ENCODE data around the gene FMNL1. TPM values are rescaled to one million over a fixed set of nuclear protein-coding genes. Genes with fewer than 3 reads are reported as not detected.

Gene FMNL1
- 0.10 and 0.33 TPM in 2 replicates for total RNA-seq

GRCh38 chr17:45221081-45222013 lies at the start of gene FMNL1:
TSS of gene FMNL1 (plus strand) at chr17:45221885. CDS start at chr17:45222125, 240 bp downstream.

GRCh38 chr17:45261577-45262515 lies 40.2 kb downstream of the FMNL1 start, which contains the start of gene SPATA32:
TSS of gene SPATA32 (minus strand) at chr17:45262094. CDS start at chr17:45262016, 78 bp downstream.

Other genes with a start within 250 kb of the FMNL1 start
- gene DCAKD, start 170.3 kb upstream of the FMNL1 start, total RNA-seq = 41.4 and 42.2 TPM in 2 replicates
- 68.2 and 69.5 TPM in 2 replicates for gene NMT1, start 160.6 kb upstream of the FMNL1 start, total RNA-seq
- gene PLCD3, start 89.4 kb upstream of the FMNL1 start, total RNA-seq = 39.2 and 85.5 TPM in 2 replicates
- gene ACBD4, start 86.2 kb upstream of the FMNL1 start, total RNA-seq = 5.3 and 10.1 TPM in 2 replicates
- 11.3 and 12.1 TPM in 2 replicates for gene HEXIM1, start 73.4 kb upstream of the FMNL1 start, total RNA-seq
- 4.8 and 6.3 TPM in 2 replicates for gene HEXIM2, start 60.0 kb upstream of the FMNL1 start, total RNA-seq
- gene SPATA32, start 40.2 kb downstream of the FMNL1 start, total RNA-seq = not detected in 2 replicates
- 1.9 and 3.4 TPM in 2 replicates for gene MAP3K14, start 95.1 kb downstream of the FMNL1 start, total RNA-seq
- 3.1 and 5.3 TPM in 2 replicates for gene ARHGAP27, start 211.0 kb downstream of the FMNL1 start, total RNA-seq